Stimulated activated CD4-positive, alpha-beta T cell treated with anti-CD3 and anti-CD28 coated beads, Interleukin-1b, Interleukin-23, amount 100 ng/mL, for 1 hour (primary cell): Measurements from ENCODE around the gene NMT1.
"Not testable (repeated sequence)": the region's sequence is repeated elsewhere in the genome, so short reads cannot be mapped to it uniquely, and the experiment has no call there.

ENCODE experiments used
- DNase-seq, 2 donors: peaks; one replicate each; pipeline ENCODE4 v3.0.0-alpha.2; 2020; ENCODE audit warnings: low read depth in 2 of 2

NMT1 gene

GRCh38 chr17:45120558-45120957 is 59.4 kb downstream of the NMT1 start:
- no peak for DNase-seq

GRCh38 chr17:45121055-45121454 is 59.9 kb downstream of the NMT1 start:
- DNase-seq, result no peak

- DNase-seq, result no peak
Measured at GRCh38 chr17:45123076-45123770, 62.1 kb downstream of the NMT1 start.

GRCh38 chr17:45123930-45124796 is 63.0 kb downstream of the NMT1 start:
- DNase-seq, result no peak

- not testable (repeated sequence) for DNase-seq
Measured at GRCh38 chr17:45124797-45125122, 63.6 kb downstream of the NMT1 start.

GRCh38 chr17:45125509-45125908 is 64.4 kb downstream of the NMT1 start:
- DNase-seq, result no peak

GRCh38 chr17:45127207-45127547 is 66.1 kb downstream of the NMT1 start:
- DNase-seq, result no peak

GRCh38 chr17:45127548-45128300 is 66.6 kb downstream of the NMT1 start:
- no peak for DNase-seq

- no peak for DNase-seq
Measured at GRCh38 chr17:45128331-45128730, 67.2 kb downstream of the NMT1 start.

- DNase-seq, result no peak
Measured at GRCh38 chr17:45128989-45129388, 67.9 kb downstream of the NMT1 start.

- DNase-seq, result no peak
Measured at GRCh38 chr17:45129426-45129939, 68.4 kb downstream of the NMT1 start.

- no peak for DNase-seq
Measured at GRCh38 chr17:45129940-45130680, 69.0 kb downstream of the NMT1 start.

GRCh38 chr17:45130681-45131615 is 69.8 kb downstream of the NMT1 start:
- DNase-seq, result no peak

- no peak for DNase-seq
Measured at GRCh38 chr17:45131616-45132319, 70.7 kb downstream of the NMT1 start.

GRCh38 chr17:45132320-45132571 is 71.1 kb downstream of the NMT1 start, which contains the start of gene PLCD3:
TSS of gene PLCD3 (minus strand) at chr17:45132515. CDS start at chr17:45132410, 105 bp downstream.
- no peak for DNase-seq

GRCh38 chr17:45132572-45133463 is 71.7 kb downstream of the NMT1 start:
- peak; percentile 41 to 57 for DNase-seq

- DNase-seq, result peak; percentile 95 to 97
Measured at GRCh38 chr17:45135192-45135977, 74.3 kb downstream of the NMT1 start, which contains the start of gene ACBD4. TSS of gene ACBD4 (plus strand) at chr17:45135687. CDS start at chr17:45136145, 458 bp downstream.
